Upper lobe of left lung (tissue), 6 donors: ENCODE data around the gene GPR183. TPM values are rescaled to one million over a fixed set of nuclear protein-coding genes. Genes with fewer than 3 reads are reported as not detected.

ENCODE experiments used
- ATAC-seq, 2 donors: fragments of 200-7000 bp; cut with Tn5 transposase; one replicate each; pipeline ENCODE4 v1.9.1; 2022; ENCODE audit warnings: mild to moderate bottlenecking in 2 of 2, moderate library complexity in 2 of 2; ENCODE audit not compliant: low FRiP score in 2 of 2
- DNase-seq, 2 donors: peaks; one replicate each; pipeline ENCODE4 v3.0.0-alpha.2; 2019 to 2020
- H3K27ac ChIP-seq, 4 donors: fragments of 200-600 bp; sonication (generic); one replicate each; pipeline ENCODE4 v1.5.1; 2016 to 2019
- H3K27me3 ChIP-seq, 4 donors: fragments of 200-600 bp; sonication (generic); one replicate each; pipeline ENCODE4 v1.5.1; 2017 to 2019
- H3K36me3 ChIP-seq, 4 donors: fragments of 200-600 bp; sonication (generic); one replicate each; pipeline ENCODE4 v1.5.1; 2016 to 2019
- H3K4me1 ChIP-seq, 4 donors: fragments of 200-600 bp; sonication (generic); one replicate each; pipeline ENCODE4 v1.5.1; 2018 to 2019
- H3K4me3 ChIP-seq, 4 donors: fragments of 200-600 bp; sonication (generic); one replicate each; pipeline ENCODE4 v1.5.1; 2017 to 2019; ENCODE audit warnings: mild to moderate bottlenecking in 2 of 4, moderate library complexity in 1 of 4
- H3K9me3 ChIP-seq, 4 donors: fragments of 200-600 bp; sonication (generic); one replicate each; pipeline ENCODE4 v1.5.1; 2018 to 2019
- CTCF ChIP-seq, 6 experiments: fragments of 450-650 bp in 4 of 6; fragments of 200-600 bp in 2 of 6; sonication (generic) in 2 of 6; IDR thresholded peaks; one replicate each; pipeline ENCODE4 v1.5.1; 2016 to 2019; ENCODE audit warnings: antibody characterized with exemption in 6 of 6
- EP300 ChIP-seq, 4 donors: sonication (generic); formaldehyde crosslinking; IDR thresholded peaks; one replicate each; pipeline ENCODE4 v1.5.1; 2017; ENCODE audit warnings: antibody characterized with exemption in 4 of 4, control low read depth in 2 of 4
- POLR2A ChIP-seq, 4 donors: fragments of 450-650 bp; IDR thresholded peaks; one replicate each; pipeline ENCODE4 v1.5.1; 2016 to 2017; ENCODE audit warnings: antibody characterized with exemption in 4 of 4, mild to moderate bottlenecking in 2 of 4
- POLR2AphosphoS5 ChIP-seq, 2 donors: sonication (generic); formaldehyde crosslinking; IDR thresholded peaks; one replicate each; pipeline ENCODE4 v1.5.1; 2017; ENCODE audit warnings: antibody characterized with exemption in 2 of 2
- WGBS, 2 donors: methylation state at CpG; one replicate each; pipeline ENCODE4 v1.1.5; 2017 to 2018; 5-methylcytosine and 5-hydroxymethylcytosine counted together
- total RNA-seq, 6 donors: library from RNA; depleted of rRNA in 4 of 6; stranded (reverse); fragments of >200 nt in 4 of 6; gene quantifications; one replicate each; pipeline versions ENCODE4 v1.1.0 to v1.2.1, GENCODE V29; 2016 to 2021
- donor health status: DM: no; HTN: no; CAD: no; lungs with moderate emphysema.
- donor health status: DM: no; HTN: yes; CAD: no; lungs with severe emphysema.

The GPR183 gene
- total RNA-seq, 6 donors from 2014 or later = 2.6 to 13.5 (median 10.0) TPM

- H3K27me3 ChIP-seq = no peaks in the 10 kb centered on the region
- H3K27ac ChIP-seq = peak overlapping the region in 1 of 4 donors; percentile 71
- H3K9me3 ChIP-seq = no peaks in the 10 kb centered on the region
- H3K4me3 ChIP-seq = no peak overlapping the region
- no peak for ATAC-seq
- TF ChIP-seq POLR2A (IDR thresholded peaks at IDR 0.05) = no peak
- TF ChIP-seq POLR2AphosphoS5 (IDR thresholded peaks at IDR 0.05) = no peak
- no peak for TF ChIP-seq CTCF (IDR thresholded peaks at IDR 0.05)
- no peak for TF ChIP-seq EP300 (IDR thresholded peaks at IDR 0.05)
- H3K4me1 ChIP-seq = peaks cover 0 to 30% (median 17%) of the 10 kb centered on the region in 4 donors
- no peaks in the 10 kb centered on the region for H3K36me3 ChIP-seq
- no peak for DNase-seq
- WGBS, 2 donors = 88 to 92% methylated on average over 4 of the region's 4 CpGs
These were observed 3.9 kb upstream of the GPR183 start for GRCh38 chr13:99311137-99311536.

- peaks cover 0 to 30% (median 17%) of the 10 kb centered on the region in 4 donors for H3K4me1 ChIP-seq
- TF ChIP-seq EP300 (IDR thresholded peaks at IDR 0.05) (peak in 1 of 4 donors; percentile 6), POLR2A (IDR thresholded peaks at IDR 0.05) (peak in 1 of 4 donors; percentile 16), POLR2AphosphoS5 (IDR thresholded peaks at IDR 0.05) (no peak), CTCF (IDR thresholded peaks at IDR 0.05) (no peak)
- WGBS, 2 donors = 76 to 84% methylated on average over 4 of the region's 4 CpGs
- ATAC-seq (no peak), DNase-seq (no peak)
- H3K27me3 ChIP-seq = no peaks in the 10 kb centered on the region
- no peak overlapping the region for H3K4me3 ChIP-seq
- H3K27ac ChIP-seq = peak overlapping the region in 1 of 4 donors; percentile 71
- no peaks in the 10 kb centered on the region for H3K36me3 ChIP-seq
- H3K9me3 ChIP-seq = no peaks in the 10 kb centered on the region
These were observed 3.3 kb upstream of the GPR183 start for GRCh38 chr13:99310382-99311031.

- WGBS, 2 donors = 80 to 88% methylated on average over 3 of the region's 3 CpGs
- peak in 1 of 2 donors; percentile 35 for ATAC-seq
- no peaks in the 10 kb centered on the region for H3K27me3 ChIP-seq
- H3K4me1 ChIP-seq = peaks cover 0 to 28% (median 14%) of the 10 kb centered on the region in 4 donors
- H3K4me3 ChIP-seq = no peak overlapping the region
- H3K27ac ChIP-seq = peak overlapping the region in 2 of 4 donors; percentile 50 to 59
- no peaks in the 10 kb centered on the region for H3K9me3 ChIP-seq
- no peak for TF ChIP-seq POLR2AphosphoS5 (IDR thresholded peaks at IDR 0.05)
- no peak for TF ChIP-seq CTCF (IDR thresholded peaks at IDR 0.05)
- TF ChIP-seq EP300 (IDR thresholded peaks at IDR 0.05) = no peak
- no peak for TF ChIP-seq POLR2A (IDR thresholded peaks at IDR 0.05)
- no peaks in the 10 kb centered on the region for H3K36me3 ChIP-seq
- DNase-seq = no peak
These were observed 1.4 kb upstream of the GPR183 start for GRCh38 chr13:99308471-99309087.

DNA sequence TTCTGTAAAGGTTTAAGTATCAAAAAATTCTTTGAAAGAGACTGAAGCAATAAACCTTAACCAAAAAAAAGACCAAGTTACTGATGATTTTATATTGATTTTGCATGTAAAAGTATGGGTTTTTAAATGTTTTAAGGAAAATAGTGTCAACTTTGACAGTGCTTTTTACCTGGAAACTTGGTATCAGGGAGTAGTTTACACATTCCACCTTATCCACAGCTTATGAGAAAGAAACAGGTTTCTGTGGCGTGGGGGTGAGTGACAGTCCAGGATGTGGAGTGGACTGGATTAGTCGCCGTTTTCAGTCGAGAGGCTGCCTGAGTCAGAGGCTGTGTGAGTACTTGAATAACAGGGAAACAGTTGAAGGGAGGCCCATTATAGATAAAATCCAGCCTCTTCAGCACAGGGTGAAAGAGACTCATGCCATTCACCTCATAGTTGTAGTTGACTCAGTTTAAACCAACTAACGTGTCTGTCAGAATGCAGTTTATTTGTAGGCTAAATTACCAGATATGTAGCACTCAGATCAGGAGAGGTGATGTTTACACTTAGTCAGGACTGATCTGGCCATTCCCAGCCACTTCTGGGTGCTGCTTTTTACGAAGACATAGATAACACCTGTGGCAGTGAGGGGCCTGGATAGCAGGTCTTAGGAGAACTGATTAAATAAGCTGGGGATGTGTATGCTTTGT lies 595 bp upstream of the GPR183 start:
- H3K4me3 ChIP-seq = no peak overlapping the region
- no peaks in the 10 kb centered on the region for H3K27me3 ChIP-seq
- no peaks in the 10 kb centered on the region for H3K36me3 ChIP-seq
- 37 to 58% methylated on average over 6 of the region's 6 CpGs for WGBS, 2 donors
- H3K4me1 ChIP-seq = peaks cover 0 to 22% (median 7%) of the 10 kb centered on the region in 4 donors
- peak overlapping the region in 3 of 4 donors; percentile 45 to 59 (median 50) for H3K27ac ChIP-seq
- peak; percentile 59 to 83 for ATAC-seq
- no peak for TF ChIP-seq EP300 (IDR thresholded peaks at IDR 0.05)
- TF ChIP-seq CTCF (IDR thresholded peaks at IDR 0.05) = no peak
- no peak for TF ChIP-seq POLR2AphosphoS5 (IDR thresholded peaks at IDR 0.05)
- TF ChIP-seq POLR2A (IDR thresholded peaks at IDR 0.05) = no peak
- H3K9me3 ChIP-seq = no peaks in the 10 kb centered on the region
- peak in 1 of 2 donors; percentile 85 for DNase-seq
